GM12874 (cell line): Measurements from ENCODE around the gene DSCAM.

Experiments
- TF ChIP-seq, protein P1 (sequence below): IDR thresholded peaks from 2 replicates; pipeline ENCODE4 v1.5.1; 2011; ENCODE audit warnings: low read depth, mild to moderate bottlenecking, control low read depth, low read length, moderate library complexity; ENCODE audit not compliant: insufficient read depth

DSCAM gene

DNA sequence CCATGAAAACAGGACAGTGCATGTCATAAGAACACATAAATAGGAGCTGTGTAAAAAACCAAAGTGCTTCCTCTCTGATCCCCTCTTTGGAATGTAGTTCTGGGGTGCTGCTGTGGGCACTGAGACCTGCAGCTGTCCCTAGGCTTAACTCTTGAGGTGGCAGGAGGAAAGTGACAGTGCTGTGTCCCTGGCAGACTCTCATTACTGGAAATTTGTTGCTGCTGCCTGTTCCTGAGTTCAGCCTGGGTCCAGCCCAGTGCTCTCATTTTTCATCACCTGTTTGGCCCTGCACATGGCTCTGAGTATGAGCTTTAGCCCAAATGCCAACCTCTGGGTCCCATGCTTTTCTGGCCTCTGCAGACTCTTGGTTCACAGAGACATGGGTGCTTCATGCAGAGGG lies 329.3 kb downstream of the DSCAM start:
- TF ChIP-seq, protein P1, sequence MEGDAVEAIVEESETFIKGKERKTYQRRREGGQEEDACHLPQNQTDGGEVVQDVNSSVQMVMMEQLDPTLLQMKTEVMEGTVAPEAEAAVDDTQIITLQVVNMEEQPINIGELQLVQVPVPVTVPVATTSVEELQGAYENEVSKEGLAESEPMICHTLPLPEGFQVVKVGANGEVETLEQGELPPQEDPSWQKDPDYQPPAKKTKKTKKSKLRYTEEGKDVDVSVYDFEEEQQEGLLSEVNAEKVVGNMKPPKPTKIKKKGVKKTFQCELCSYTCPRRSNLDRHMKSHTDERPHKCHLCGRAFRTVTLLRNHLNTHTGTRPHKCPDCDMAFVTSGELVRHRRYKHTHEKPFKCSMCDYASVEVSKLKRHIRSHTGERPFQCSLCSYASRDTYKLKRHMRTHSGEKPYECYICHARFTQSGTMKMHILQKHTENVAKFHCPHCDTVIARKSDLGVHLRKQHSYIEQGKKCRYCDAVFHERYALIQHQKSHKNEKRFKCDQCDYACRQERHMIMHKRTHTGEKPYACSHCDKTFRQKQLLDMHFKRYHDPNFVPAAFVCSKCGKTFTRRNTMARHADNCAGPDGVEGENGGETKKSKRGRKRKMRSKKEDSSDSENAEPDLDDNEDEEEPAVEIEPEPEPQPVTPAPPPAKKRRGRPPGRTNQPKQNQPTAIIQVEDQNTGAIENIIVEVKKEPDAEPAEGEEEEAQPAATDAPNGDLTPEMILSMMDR = no peak

DNA sequence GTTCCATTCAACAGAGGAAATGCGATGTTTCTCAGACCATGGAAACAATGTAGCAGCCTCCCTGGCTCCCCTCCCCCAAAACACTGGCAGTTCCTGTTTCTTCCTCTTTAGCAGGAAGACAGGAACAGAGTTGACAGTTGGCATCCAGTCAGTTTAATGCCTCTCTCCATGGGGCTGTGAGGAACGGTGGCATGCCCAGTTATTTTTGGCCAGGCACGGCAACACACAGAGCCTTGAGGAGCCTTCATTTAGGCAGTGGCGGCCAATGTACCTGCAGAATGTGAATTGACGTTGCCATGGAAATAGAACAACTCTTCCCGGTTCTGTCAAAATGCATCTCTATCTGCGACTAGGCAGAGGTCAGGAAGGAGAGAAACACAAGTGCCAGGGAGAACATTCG lies 330.6 kb downstream of the DSCAM start:
- TF ChIP-seq, protein P1 = no peak

DNA sequence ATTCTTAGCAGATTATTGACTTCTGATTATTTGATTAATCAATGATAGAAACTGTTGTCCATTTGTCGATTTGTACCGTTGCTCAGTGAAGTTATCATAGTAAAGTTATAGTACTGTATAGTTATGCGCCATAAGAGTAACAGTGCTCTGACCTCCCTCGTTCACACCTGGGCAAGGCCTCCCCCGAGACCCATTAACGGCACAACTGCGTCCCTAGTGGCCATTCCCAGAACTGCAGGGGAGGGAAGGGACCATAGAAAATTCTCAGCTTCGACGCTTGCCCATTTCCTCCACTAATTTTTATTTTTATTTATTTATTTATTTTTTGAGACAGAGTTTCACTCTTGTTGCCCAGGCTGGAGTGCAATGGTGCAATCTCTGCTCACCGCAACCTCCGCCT lies 334.4 kb downstream of the DSCAM start:
- TF ChIP-seq, protein P1 = peak; percentile 49; the same call in 1 of the 2 replicates

DNA sequence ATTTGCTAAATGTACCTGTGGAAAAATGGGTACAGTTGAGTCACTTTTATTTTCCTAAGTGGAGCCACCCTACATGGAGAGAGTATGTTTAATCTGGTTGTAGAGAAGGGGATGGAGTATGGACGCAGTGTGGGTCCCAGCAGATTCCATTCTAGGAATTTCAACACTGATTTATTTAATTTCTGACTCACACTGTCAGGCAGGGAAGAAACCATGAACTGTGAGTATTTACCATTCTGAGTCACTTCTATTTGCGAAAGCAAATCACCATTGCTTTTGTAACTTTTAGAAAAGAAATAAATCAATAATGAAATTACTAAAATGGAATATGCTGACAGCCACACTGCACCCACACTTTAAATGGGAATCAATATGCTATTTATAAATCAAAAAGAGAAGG lies 339.0 kb downstream of the DSCAM start:
- TF ChIP-seq, protein P1 = no peak

DNA sequence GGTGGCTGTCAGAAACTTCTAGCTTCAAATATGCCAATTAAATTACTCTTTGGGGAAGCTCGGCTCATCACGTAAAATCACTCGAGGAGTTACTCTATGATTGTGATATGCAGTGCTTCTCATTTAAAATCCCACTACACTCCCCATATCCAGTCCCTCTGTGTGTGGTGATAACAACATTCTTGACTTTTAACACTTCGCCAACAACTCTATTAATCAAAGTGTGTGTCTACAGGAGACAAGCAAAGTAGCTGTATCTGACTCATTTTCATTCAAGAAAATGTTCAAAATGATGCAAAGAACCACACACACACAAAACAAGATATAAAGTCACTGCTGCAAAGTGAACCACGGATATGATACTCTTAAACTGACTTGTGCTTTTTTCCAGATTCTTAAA lies 341.3 kb downstream of the DSCAM start:
- TF ChIP-seq, protein P1 = no peak

DNA sequence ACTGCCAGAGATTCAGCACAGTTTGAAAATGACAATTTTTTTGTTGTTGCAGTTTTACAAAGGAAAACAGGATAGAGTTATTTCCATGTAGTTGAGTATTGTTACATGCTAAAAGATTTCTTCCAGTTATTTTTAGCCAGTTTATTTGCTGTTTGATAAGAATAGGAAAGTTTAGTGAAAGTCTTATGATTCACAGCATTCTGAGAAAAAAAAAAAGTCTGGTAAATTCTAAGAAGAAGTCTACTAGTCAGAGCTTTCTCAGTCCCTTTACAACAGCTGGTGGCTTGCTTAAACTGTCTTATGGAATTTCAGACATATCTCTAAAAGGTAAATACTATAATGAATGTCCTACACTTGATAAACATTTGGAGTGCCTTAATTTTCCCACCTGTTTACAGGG lies 341.7 kb downstream of the DSCAM start:
- TF ChIP-seq, protein P1 = no peak

DNA sequence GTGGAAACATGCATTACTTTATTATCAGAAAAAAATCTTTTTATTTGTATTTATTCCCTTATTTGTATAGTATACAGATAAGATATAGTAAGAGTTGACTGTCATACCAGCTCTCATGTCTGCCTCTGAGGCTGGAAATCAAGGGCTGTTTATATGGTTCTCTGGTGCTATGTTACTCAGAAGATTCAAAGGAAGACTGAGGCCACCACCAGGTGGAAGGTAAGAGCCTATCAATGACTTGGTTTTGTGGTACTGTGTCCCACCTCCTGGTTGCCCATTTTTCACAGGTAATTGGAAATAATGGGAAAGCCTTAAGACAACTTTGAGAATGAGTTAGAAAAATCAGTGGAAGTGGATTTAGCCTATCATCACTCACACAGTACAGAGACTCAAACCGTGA lies 342.1 kb downstream of the DSCAM start:
- TF ChIP-seq, protein P1 = no peak

DNA sequence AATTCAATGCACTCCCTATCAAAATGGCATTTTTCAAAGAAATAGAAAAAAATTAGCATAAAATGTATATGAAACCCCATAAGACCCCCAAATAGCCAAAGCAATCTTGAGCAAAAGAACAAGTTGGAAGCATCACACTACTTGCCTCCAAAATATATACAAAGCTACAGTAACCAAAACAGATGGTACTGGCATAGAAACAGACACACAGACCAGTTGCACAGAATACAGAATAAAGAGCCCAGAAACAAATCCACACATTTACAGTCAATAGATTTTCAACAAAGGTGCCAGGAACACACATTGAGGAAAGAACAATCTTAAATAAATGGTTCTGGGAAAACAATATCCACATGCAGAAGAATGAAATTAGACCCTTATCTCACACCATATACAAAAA lies 350.8 kb downstream of the DSCAM start:
- TF ChIP-seq, protein P1 = no peak
